ENCODE results near the gene VPS50. TPM values are rescaled to one million over a fixed set of nuclear protein-coding genes. Genes with fewer than 3 reads are reported as not detected.

VPS50 gene
- total RNA-seq, 3 donors from 2014 or later: 12.4 to 14.1 (median 13.6) TPM

DNA sequence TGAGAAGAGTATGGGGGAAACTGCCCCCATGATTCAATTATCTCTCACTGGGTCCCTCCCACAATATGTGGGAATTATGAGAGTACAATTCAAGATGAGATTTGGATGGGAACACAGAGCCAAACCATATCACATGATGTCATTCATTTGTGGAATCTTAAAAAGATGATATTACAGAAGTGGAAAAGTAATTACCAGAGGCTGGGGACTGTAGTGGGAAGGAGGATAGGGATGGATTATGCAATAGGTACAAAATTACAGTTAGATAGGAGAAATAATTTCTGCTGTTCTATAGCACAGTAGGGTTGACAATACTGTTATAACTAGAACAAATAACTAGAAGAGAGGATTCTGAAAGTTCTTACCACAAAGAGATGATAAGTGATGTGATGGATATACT lies 141.4 kb downstream of the VPS50 start:
- DNase-seq (no peak), ATAC-seq (no peak)
- H3K27me3 Mint-ChIP-seq (ENCODE audit: low read depth): peaks cover 25% of the 10 kb centered on the region
- H3K9me3 Mint-ChIP-seq: peaks cover 9% of the 10 kb centered on the region
- peaks cover 3% of the 10 kb centered on the region for H3K36me3 Mint-ChIP-seq (ENCODE audit: insufficient read depth)
- no peak overlapping the region for H3K4me3 Mint-ChIP-seq
- H3K4me1 Mint-ChIP-seq (ENCODE audit: low read depth): no peaks in the 10 kb centered on the region

DNA sequence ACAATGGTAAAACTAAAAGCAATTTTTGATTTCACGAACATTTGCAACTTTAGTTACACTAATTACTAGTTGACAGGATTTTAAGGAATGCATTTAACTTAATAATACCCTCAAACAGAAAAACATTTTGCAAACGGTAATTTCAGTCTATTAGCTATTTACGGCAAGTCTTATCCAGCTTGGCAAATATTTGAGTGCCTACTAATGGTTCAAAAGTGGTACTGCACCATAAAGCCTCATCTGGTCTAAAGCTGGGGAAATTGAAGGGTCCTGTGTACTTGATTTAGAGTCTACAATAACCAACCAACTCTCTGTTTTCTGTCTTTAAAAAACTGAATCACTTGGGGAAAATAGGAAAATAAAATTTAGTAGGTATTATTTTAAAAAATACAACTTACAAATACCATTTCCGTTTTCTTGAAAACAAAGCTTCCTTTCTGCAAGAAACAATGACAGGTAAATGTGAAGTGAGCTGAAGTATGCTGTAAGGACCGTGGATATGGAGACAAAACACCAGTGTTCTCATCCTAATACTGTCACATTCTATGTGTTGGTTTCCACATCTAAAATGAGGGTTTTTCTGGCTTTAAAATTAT lies 142.3 kb downstream of the VPS50 start:
- ATAC-seq (no peak), DNase-seq (no peak)
- H3K36me3 Mint-ChIP-seq (ENCODE audit: insufficient read depth): no peaks in the 10 kb centered on the region
- no peak overlapping the region for H3K4me3 Mint-ChIP-seq
- H3K27me3 Mint-ChIP-seq (ENCODE audit: low read depth): peaks cover 20% of the 10 kb centered on the region
- no peaks in the 10 kb centered on the region for H3K4me1 Mint-ChIP-seq (ENCODE audit: low read depth)
- peaks cover 4% of the 10 kb centered on the region for H3K9me3 Mint-ChIP-seq

DNA sequence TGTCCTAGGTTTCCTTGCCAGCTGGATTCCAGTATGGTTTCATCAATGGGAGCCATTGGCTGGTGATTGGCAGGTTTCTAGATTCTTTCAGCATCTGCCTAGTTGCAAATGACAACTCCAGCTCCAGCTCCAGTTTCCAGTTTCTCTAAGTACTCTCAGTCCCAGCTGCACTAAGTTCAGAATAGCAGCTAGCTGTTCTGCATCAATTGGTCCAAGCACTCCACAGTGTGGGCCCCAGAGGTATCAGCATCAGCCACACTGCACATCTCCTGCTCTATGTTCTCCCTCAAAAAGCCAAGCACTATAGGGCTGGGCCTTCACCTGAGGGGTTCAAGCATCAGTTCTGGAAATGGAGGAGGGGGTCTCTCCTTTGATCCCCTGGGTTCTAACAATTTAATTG lies 143.4 kb downstream of the VPS50 start:
- DNase-seq (no peak), ATAC-seq (no peak)
- Mint-ChIP-seq H3K4me1 (ENCODE audit: low read depth) (no peaks in the 10 kb centered on the region), H3K4me3 (no peak overlapping the region), H3K9me3 (peaks cover 4% of the 10 kb centered on the region), H3K36me3 (ENCODE audit: insufficient read depth) (no peaks in the 10 kb centered on the region), H3K27me3 (ENCODE audit: low read depth) (peaks cover 20% of the 10 kb centered on the region)

DNA sequence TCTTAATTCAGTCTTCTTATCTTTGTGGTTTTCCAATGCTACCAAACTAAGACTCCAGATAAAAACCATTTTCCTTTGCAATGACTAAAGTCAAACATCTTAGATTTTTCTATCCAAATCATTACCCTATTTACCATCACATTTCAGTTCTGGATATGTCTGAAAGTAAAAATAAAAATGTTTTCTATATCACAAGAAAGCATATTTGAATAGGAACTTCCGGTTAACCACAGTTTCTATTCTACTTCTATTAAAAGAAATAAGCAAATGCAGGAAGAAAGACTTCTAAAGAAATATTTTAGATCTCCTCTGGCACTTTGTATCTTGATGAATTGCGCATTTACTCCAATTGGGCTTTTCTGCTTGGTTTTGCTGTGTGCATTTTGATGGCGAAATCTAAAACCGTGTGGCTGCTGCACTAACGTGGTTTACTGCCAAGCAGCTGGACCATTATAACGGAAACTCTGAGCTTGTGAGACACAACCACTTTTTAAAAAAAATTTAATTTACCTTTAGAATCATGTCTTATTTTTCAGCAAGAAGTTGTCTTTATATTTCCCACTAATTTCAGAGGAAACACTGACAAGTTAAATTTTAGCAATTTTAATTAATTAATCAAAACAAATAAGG lies 146.1 kb downstream of the VPS50 start:
- ATAC-seq (no peak), DNase-seq (no peak)
- Mint-ChIP-seq H3K27me3 (ENCODE audit: low read depth) (peaks cover 8% of the 10 kb centered on the region), H3K36me3 (ENCODE audit: insufficient read depth) (no peaks in the 10 kb centered on the region), H3K9me3 (no peaks in the 10 kb centered on the region), H3K4me1 (ENCODE audit: low read depth) (no peaks in the 10 kb centered on the region), H3K4me3 (no peak overlapping the region)

DNA sequence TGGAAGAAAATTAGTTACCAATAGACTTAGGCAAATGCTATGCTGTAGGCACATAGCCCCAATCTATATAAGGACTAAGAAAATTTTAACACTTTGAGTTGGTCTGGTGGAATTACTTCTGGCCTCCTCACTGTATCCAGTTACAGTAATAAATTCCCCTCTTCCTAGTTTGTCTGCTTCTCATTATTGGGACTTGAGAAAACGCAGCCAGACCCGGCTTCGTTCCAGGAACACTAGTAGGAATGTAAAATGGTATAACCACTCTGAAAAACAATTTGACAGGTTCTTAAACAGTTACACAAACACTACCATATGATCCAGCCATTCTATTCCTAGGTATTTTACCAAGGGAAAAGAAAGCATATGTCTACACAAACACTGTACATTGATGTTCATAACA lies 150.2 kb downstream of the VPS50 start:
- H3K27me3 Mint-ChIP-seq (ENCODE audit: low read depth): peaks cover 4% of the 10 kb centered on the region

DNA sequence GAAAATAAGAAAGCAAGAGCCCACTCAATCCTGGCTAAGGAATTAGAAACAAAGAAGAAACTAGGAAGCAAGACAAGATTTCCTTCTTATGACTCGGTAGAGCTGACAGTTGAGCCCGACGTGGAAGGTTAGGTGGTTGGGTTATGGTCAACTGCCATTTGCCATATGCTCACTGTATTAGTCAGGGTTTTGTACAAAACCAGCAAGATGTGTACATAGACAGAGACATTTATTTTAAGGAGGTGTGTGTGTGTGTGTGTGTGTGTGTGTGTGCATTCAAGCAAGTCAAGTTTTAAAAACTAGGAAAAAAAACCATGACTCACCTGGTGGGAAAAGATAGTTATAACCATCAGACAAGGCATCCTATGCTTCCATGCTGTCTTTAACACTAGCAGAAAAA lies 158.5 kb downstream of the VPS50 start:
- Mint-ChIP-seq H3K36me3 (ENCODE audit: insufficient read depth) (no peaks in the 10 kb centered on the region), H3K4me1 (ENCODE audit: low read depth) (no peaks in the 10 kb centered on the region), H3K9me3 (no peaks in the 10 kb centered on the region), H3K27me3 (ENCODE audit: low read depth) (peaks cover 9% of the 10 kb centered on the region), H3K4me3 (no peak overlapping the region)
- ATAC-seq: no peak
- DNase-seq: no peak

More for the DNA sequence above, 150.2 kb downstream of the VPS50 start:
- Mint-ChIP-seq H3K4me3 (no peak overlapping the region), H3K4me1 (ENCODE audit: low read depth) (no peaks in the 10 kb centered on the region), H3K9me3 (no peaks in the 10 kb centered on the region), H3K36me3 (ENCODE audit: insufficient read depth) (no peaks in the 10 kb centered on the region)
- ATAC-seq (no peak), DNase-seq (no peak)

DNA sequence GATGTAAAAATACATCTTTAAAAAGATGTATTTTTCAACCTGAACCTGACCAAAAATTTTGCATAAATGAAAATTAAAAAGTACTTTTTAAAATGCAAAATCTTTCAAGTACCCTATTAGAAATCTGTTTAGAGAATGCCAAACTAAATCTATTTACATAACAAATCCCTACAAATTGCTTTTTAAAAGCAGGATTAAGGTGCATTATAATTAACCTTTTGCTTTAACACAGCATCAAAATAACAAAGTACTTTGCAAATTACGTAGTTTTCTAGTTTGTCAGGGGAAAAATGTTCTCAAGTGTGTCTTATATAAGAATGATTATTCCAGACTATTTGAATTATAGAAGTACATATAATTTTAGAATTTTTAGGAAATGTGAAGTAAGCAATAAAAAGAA lies 160.8 kb downstream of the VPS50 start:
- Mint-ChIP-seq H3K4me3 (no peak overlapping the region), H3K36me3 (ENCODE audit: insufficient read depth) (no peaks in the 10 kb centered on the region), H3K9me3 (no peaks in the 10 kb centered on the region), H3K27me3 (ENCODE audit: low read depth) (peaks cover 6% of the 10 kb centered on the region), H3K4me1 (ENCODE audit: low read depth) (no peaks in the 10 kb centered on the region)
- ATAC-seq (no peak), DNase-seq (no peak)

DNA sequence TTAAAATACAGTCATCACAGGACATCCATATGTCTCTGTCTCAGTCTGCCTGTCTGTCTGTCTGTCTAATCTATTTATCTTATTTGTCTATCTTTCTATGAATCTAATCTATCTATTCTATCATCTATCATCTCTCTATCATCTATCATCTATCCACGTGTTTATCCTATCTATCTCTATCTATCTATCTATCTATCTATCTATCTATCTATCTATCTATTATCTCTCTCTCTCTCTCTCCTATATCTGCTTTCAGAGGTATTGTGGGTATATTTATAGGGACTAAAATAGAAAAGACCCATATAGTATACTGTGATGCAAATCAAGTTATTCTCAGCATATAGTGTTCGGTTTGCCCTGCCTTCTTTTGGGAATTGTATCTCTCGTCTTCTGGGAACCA lies 167.5 kb downstream of the VPS50 start:
- Mint-ChIP-seq H3K36me3 (ENCODE audit: insufficient read depth) (no peaks in the 10 kb centered on the region), H3K4me1 (ENCODE audit: low read depth) (no peaks in the 10 kb centered on the region), H3K9me3 (no peaks in the 10 kb centered on the region), H3K4me3 (no peak overlapping the region), H3K27me3 (ENCODE audit: low read depth) (peaks cover 6% of the 10 kb centered on the region)
- no peak for ATAC-seq
- DNase-seq: no peak

DNA sequence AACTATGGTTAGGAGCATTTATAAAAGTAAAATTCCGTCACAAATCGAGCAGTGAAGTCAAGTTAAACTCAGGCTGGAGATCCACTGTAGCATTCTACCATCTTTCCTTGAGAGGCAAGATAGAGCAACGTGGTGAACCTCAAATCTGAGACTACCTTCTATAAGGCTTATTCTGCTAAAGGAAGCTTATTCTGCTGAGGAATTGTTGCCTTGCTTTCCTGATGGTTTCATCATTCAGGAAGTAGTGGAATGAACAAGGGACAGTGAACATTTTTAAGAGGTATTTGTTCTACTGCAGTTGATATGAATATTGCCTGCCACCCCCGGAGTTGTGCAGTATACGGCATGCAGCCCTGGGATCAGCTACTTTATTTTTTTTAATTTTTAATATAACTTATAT lies 170.8 kb downstream of the VPS50 start:
- H3K27me3 Mint-ChIP-seq (ENCODE audit: low read depth): peaks cover 7% of the 10 kb centered on the region
- no peak overlapping the region for H3K4me3 Mint-ChIP-seq
- H3K4me1 Mint-ChIP-seq (ENCODE audit: low read depth): no peaks in the 10 kb centered on the region
- no peaks in the 10 kb centered on the region for H3K36me3 Mint-ChIP-seq (ENCODE audit: insufficient read depth)
- no peak for DNase-seq
- ATAC-seq: no peak
- H3K9me3 Mint-ChIP-seq: peaks cover 9% of the 10 kb centered on the region

DNA sequence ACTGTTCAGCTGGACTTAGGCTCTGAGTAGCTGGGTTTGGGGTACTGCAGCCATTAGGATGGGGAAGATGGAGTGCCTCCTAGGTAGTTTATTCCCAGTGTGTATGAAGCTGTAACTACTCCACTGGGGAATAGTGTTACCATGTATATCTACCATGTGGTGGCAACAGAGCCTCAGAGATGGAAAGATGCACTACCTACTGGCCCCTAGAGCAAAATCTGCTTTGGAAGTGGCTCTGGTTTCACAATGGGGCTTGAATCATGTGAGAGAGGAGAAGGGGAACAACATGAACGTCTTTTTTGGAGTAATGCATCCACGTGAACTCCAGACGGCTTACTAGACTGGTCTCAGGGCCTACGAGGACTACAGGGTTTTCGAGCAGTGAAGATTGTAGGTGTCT lies 175.1 kb downstream of the VPS50 start:
- Mint-ChIP-seq H3K27me3 (ENCODE audit: low read depth) (peaks cover 7% of the 10 kb centered on the region), H3K36me3 (ENCODE audit: insufficient read depth) (no peaks in the 10 kb centered on the region), H3K4me3 (no peak overlapping the region), H3K9me3 (peaks cover 9% of the 10 kb centered on the region), H3K4me1 (ENCODE audit: low read depth) (no peaks in the 10 kb centered on the region)
- ATAC-seq (no peak), DNase-seq (no peak)

DNA sequence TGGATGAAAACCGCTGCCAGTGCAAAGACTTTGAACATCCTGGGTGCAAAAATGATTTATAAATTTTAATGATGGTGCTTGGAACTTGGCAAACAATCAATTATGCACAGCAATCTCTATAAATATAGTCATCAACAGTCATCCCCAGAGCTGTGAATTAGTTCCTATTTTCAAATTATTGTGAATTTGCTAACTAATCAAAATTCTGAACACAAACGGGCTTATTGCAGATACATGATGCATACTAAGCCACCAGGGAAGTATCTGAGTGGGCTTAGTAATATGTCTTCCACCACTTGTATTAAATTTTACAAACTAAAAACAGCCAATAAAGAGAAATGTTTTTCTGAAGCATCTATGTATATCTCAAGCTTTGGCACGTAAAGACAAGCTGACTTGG lies 177.2 kb downstream of the VPS50 start:
- peaks cover 7% of the 10 kb centered on the region for H3K27me3 Mint-ChIP-seq (ENCODE audit: low read depth)
- no peaks in the 10 kb centered on the region for H3K4me1 Mint-ChIP-seq (ENCODE audit: low read depth)
- no peak for DNase-seq
- no peak for ATAC-seq
- H3K4me3 Mint-ChIP-seq: no peak overlapping the region
- peaks cover 9% of the 10 kb centered on the region for H3K9me3 Mint-ChIP-seq
- H3K36me3 Mint-ChIP-seq (ENCODE audit: insufficient read depth): no peaks in the 10 kb centered on the region

Other genes starting within 250 kb of the VPS50 start
- gene SAMD9, start 114.4 kb upstream of the VPS50 start, total RNA-seq: 1 to 10 TPM; 1.8 to 2.5 (median 2.1) TPM
- 1 to 10 TPM; 3.3 to 8.1 (median 4.1) TPM for gene SAMD9L, start 84.0 kb upstream of the VPS50 start, total RNA-seq
- not detected for gene HEPACAM2, start 5.9 kb upstream of the VPS50 start, total RNA-seq

All from activated T-cell treated with anti-CD3 and anti-CD28 coated beads, Interleukin-2, amount 50 U/mL, for 4 hours (primary cell).